Gastrocnemius medialis (tissue), 4 donors: Measurements from ENCODE around the gene QRFPR.

Experiments
- POLR2A ChIP-seq, 2 donors: fragments of 450-650 bp; IDR thresholded peaks; one replicate each; pipeline ENCODE4 v1.6.1; 2017; ENCODE audit warnings: antibody characterized with exemption in 2 of 2, mild to moderate bottlenecking in 2 of 2, moderate library complexity in 2 of 2
- TF ChIP-seq, protein P1 (sequence below), 5 experiments: fragments of 450-650 bp in 3 of 5; fragments of 200-600 bp in 2 of 5; sonication (generic) in 2 of 5; IDR thresholded peaks in 4 of 5; conservative IDR thresholded peaks in 1 of 5; 1 replicate in 4 of 5; 2 replicates in 1 of 5; pipeline ENCODE4 v1.5.1; 2016 to 2019; ENCODE audit warnings: antibody characterized with exemption in 5 of 5, mild to moderate bottlenecking in 3 of 5, moderate library complexity in 3 of 5

DNA sequence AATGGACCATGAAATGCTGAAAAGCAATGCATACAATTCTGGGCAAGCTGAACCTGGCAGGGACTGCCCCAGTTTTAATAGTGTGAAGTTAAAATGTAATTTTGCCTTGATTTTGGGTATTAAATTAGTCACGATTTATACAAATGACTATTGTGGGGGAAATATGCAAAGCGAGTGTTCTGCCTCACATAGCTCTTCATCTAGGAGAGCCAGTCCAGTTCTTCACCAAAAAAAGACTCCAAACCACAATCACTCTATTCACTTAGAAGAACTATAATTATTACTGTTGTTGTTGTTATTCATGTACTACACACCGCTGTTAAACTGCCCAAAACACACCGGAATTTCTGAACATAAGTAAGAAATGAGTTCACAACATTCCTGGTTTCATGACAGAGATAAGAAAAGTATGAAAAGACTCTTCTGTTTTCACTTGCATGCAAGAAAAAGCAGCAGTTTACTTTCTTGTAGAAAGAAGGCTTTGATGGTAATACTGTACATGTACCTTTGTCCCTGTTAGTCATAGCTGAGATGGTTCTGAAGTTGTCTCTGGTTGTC, 101.9 kb downstream of the QRFPR start:
- TF ChIP-seq, protein P1, sequence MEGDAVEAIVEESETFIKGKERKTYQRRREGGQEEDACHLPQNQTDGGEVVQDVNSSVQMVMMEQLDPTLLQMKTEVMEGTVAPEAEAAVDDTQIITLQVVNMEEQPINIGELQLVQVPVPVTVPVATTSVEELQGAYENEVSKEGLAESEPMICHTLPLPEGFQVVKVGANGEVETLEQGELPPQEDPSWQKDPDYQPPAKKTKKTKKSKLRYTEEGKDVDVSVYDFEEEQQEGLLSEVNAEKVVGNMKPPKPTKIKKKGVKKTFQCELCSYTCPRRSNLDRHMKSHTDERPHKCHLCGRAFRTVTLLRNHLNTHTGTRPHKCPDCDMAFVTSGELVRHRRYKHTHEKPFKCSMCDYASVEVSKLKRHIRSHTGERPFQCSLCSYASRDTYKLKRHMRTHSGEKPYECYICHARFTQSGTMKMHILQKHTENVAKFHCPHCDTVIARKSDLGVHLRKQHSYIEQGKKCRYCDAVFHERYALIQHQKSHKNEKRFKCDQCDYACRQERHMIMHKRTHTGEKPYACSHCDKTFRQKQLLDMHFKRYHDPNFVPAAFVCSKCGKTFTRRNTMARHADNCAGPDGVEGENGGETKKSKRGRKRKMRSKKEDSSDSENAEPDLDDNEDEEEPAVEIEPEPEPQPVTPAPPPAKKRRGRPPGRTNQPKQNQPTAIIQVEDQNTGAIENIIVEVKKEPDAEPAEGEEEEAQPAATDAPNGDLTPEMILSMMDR (IDR thresholded peaks at IDR 0.05 in 4 of 5, conservative IDR thresholded peaks at IDR 0.05 in 1 of 5), result no peak
- no peak for TF ChIP-seq POLR2A (IDR thresholded peaks at IDR 0.05)
